ENCODE data around the gene BCL2L11.

DNA sequence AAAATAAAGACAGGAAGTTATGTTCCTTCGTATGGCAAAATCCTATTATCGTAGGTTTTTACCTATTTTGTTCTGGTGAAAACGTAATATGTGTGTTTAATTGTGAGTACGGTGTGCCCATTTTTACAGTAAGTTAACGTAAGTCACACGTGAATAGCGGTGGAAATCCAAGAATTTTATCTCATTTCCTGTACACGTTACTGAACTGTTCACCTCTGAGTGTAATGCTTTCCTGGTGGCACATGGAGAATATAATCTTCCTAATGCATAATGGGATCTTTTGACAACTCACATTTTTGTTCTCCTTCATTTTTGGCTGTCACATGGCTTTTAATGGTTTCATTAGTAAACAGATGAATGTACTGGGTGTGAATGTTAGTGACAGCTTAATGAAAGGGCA lies 28.2 kb downstream of the BCL2L11 start:
- TF ChIP-seq, protein P1, sequence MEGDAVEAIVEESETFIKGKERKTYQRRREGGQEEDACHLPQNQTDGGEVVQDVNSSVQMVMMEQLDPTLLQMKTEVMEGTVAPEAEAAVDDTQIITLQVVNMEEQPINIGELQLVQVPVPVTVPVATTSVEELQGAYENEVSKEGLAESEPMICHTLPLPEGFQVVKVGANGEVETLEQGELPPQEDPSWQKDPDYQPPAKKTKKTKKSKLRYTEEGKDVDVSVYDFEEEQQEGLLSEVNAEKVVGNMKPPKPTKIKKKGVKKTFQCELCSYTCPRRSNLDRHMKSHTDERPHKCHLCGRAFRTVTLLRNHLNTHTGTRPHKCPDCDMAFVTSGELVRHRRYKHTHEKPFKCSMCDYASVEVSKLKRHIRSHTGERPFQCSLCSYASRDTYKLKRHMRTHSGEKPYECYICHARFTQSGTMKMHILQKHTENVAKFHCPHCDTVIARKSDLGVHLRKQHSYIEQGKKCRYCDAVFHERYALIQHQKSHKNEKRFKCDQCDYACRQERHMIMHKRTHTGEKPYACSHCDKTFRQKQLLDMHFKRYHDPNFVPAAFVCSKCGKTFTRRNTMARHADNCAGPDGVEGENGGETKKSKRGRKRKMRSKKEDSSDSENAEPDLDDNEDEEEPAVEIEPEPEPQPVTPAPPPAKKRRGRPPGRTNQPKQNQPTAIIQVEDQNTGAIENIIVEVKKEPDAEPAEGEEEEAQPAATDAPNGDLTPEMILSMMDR (IDR thresholded peaks at IDR 0.05; ENCODE audit: low read depth, low read length): no peak
- TF ChIP-seq POLR2A (IDR thresholded peaks at IDR 0.05; ENCODE audit: extremely low read depth, insufficient read length): no peak

Data from NB4 (cell line).